ENCODE data around the gene CCDC57. TPM values are rescaled to one million over a fixed set of nuclear protein-coding genes. Genes with fewer than 3 reads are reported as not detected.

CCDC57 gene
- total RNA-seq, 4 donors from 2014 or later, result 23.5 to 87.5 (median 48.3) TPM

- no peak for DNase-seq
- Histone ChIP-seq H3K4me1 (no peaks in the 10 kb centered on the region), H3K9me3 (no peaks in the 10 kb centered on the region), H3K36me3 (peaks cover 0 to 1% (median 0%) of the 10 kb centered on the region in 4 donors), H3K4me3 (no peak overlapping the region), H3K27me3 (no peaks in the 10 kb centered on the region), H3K27ac (no peak overlapping the region)
- intact Hi-C loops (cut with DNase I; ENCODE audit: low total_unique reads), result loop anchor here (1.0 kb wide), 1 partner anchor 125 kb away; no protein-coding TSS in a partner anchor
- in situ Hi-C loops (cut with MboI; ENCODE audit: low pct_ligation_motif_present in 1 of 4, low pct_unique_long_range_greater_than_20kb in 1 of 4, low sequenced_read_pairs in 3 of 4), result loop anchor here (5.0 to 25.0 kb wide), 4 partner anchors 118 to 193 kb away; partner anchors contain the start of genes DCXR (in 3 of the 4), RAC3 (in 3 of the 4) and NOTUM (in 1 of the 4)
- WGBS, 2 donors (ENCODE audit: low coverage in 1 of 2), result 93% methylated on average over 27 of the region's 27 CpGs; no CpG with 5 or more reads in 1 of the 2 donors
- no peak for TF ChIP-seq EP300 (IDR thresholded peaks at IDR 0.05; ENCODE audit: low read depth)
Observed at GRCh38 chr17:82154881-82155331, 57.7 kb downstream of the CCDC57 start.

GRCh38 chr17:82153745-82154375 is 58.8 kb downstream of the CCDC57 start:
- Histone ChIP-seq H3K27me3 (no peaks in the 10 kb centered on the region), H3K36me3 (no peaks in the 10 kb centered on the region), H3K27ac (no peak overlapping the region), H3K4me1 (no peaks in the 10 kb centered on the region), H3K4me3 (no peak overlapping the region), H3K9me3 (no peaks in the 10 kb centered on the region)
- WGBS, 2 donors (ENCODE audit: low coverage in 1 of 2), result 49% methylated on average over 13 of the region's 16 CpGs; no CpG with 5 or more reads in 1 of the 2 donors
- TF ChIP-seq POLR2AphosphoS5 (IDR thresholded peaks at IDR 0.05), result no peak
- TF ChIP-seq EP300 (IDR thresholded peaks at IDR 0.05; ENCODE audit: low read depth), result no peak
- TF ChIP-seq CTCF (IDR thresholded peaks at IDR 0.05), result peak; percentile 91 to 95 (median 92)
- TF ChIP-seq POLR2A (IDR thresholded peaks at IDR 0.05), result no peak
- DNase-seq, result peak; percentile 81
- in situ Hi-C loops (cut with MboI; ENCODE audit: low pct_ligation_motif_present in 1 of 4, low pct_unique_long_range_greater_than_20kb in 1 of 4, low sequenced_read_pairs in 3 of 4), result loop anchor here in 3 of 4 donors (10.0 to 25.0 kb wide), 3 partner anchors 117 to 192 kb away; partner anchors contain the start of genes DCXR (in 3 of the 3), RAC3 (in 3 of the 3) and NOTUM (in 1 of the 3)
- intact Hi-C loops (cut with DNase I; ENCODE audit: low total_unique reads), result loop anchor here (1.0 kb wide), 1 partner anchor 124 kb away; no protein-coding TSS in a partner anchor

- intact Hi-C loops (cut with DNase I; ENCODE audit: low total_unique reads) (no loop called here), in situ Hi-C loops (cut with MboI; ENCODE audit: low pct_ligation_motif_present in 1 of 4, low pct_unique_long_range_greater_than_20kb in 1 of 4, low sequenced_read_pairs in 3 of 4) (loop anchor here in 3 of 4 donors (10.0 to 25.0 kb wide), 3 partner anchors 116 to 191 kb away; partner anchors contain the start of genes DCXR (in 3 of the 3), RAC3 (in 3 of the 3) and NOTUM (in 1 of the 3))
- H3K4me1 ChIP-seq, result no peaks in the 10 kb centered on the region
- H3K4me3 ChIP-seq, result no peak overlapping the region
- H3K27ac ChIP-seq, result no peak overlapping the region
- H3K27me3 ChIP-seq, result no peaks in the 10 kb centered on the region
- no peak for DNase-seq
- 83 to 87% methylated on average over 3 to 6 of the region's 6 CpGs for WGBS, 2 donors (ENCODE audit: low coverage in 1 of 2)
- no peaks in the 10 kb centered on the region for H3K36me3 ChIP-seq
- no peaks in the 10 kb centered on the region for H3K9me3 ChIP-seq
- TF ChIP-seq POLR2A (IDR thresholded peaks at IDR 0.05) (no peak), POLR2AphosphoS5 (IDR thresholded peaks at IDR 0.05) (no peak), EP300 (IDR thresholded peaks at IDR 0.05; ENCODE audit: low read depth) (no peak), CTCF (IDR thresholded peaks at IDR 0.05) (no peak)
Observed at GRCh38 chr17:82153295-82153691, 59.3 kb downstream of the CCDC57 start.

- Histone ChIP-seq H3K9me3 (no peaks in the 10 kb centered on the region), H3K27me3 (no peaks in the 10 kb centered on the region), H3K4me1 (no peaks in the 10 kb centered on the region), H3K4me3 (no peak overlapping the region), H3K36me3 (no peaks in the 10 kb centered on the region), H3K27ac (no peak overlapping the region)
- WGBS, 2 donors (ENCODE audit: low coverage in 1 of 2), result 76% methylated on average over 22 of the region's 22 CpGs; no CpG with 5 or more reads in 1 of the 2 donors
- in situ Hi-C loops (cut with MboI; ENCODE audit: low pct_ligation_motif_present in 1 of 4, low pct_unique_long_range_greater_than_20kb in 1 of 4, low sequenced_read_pairs in 3 of 4) (loop anchor here in 3 of 4 donors (10.0 to 25.0 kb wide), 3 partner anchors 115 to 190 kb away; partner anchors contain the start of genes DCXR (in 3 of the 3), RAC3 (in 3 of the 3) and NOTUM (in 1 of the 3)), intact Hi-C loops (cut with DNase I; ENCODE audit: low total_unique reads) (no loop called here)
- DNase-seq, result peak; percentile 44
- no peak for TF ChIP-seq POLR2A (IDR thresholded peaks at IDR 0.05)
- no peak for TF ChIP-seq CTCF (IDR thresholded peaks at IDR 0.05)
- TF ChIP-seq POLR2AphosphoS5 (IDR thresholded peaks at IDR 0.05), result no peak
- no peak for TF ChIP-seq EP300 (IDR thresholded peaks at IDR 0.05; ENCODE audit: low read depth)
Observed at GRCh38 chr17:82152556-82153294, 59.9 kb downstream of the CCDC57 start.

Data from transverse colon (tissue), 4 donors.